Right kidney (tissue), 1 donor: Measurements from ENCODE around the gene DNTT.

Source experiments
- DNase-seq: peaks from one replicate; pipeline ENCODE4 v3.0.0-alpha.2; 2016

The DNTT gene

DNA sequence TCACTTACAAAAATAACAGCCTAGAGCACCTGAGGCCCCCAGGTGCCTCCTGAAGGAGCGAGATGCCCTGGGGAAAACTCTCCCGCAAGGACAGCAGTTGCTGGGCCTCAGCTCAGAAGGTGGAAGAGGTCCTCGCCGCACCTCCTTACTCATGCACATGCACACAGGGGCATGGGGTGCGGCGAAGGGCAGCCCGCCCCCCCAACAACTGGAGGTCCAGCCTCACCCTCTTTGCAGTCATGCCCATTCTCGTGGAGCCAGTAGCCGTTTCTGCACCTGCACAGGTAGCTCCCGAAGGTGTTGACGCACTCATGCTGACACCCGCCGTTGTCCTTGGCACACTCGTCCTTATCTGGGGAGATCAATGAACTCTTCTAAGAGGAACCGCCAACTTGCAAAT lies 74.5 kb downstream of the DNTT start:
- DNase-seq, result no peak

- no peak for DNase-seq
Measured at GRCh38 chr10:96379758-96380157, 75.5 kb downstream of the DNTT start.

- no peak for DNase-seq
Measured at GRCh38 chr10:96380821-96381220, 76.6 kb downstream of the DNTT start.

- no peak for DNase-seq
Measured at GRCh38 chr10:96384506-96384905, 80.3 kb downstream of the DNTT start.

GRCh38 chr10:96387161-96387560 lies 82.9 kb downstream of the DNTT start:
- no peak for DNase-seq

- no peak for DNase-seq
Measured at GRCh38 chr10:96387601-96388000, 83.4 kb downstream of the DNTT start.
